ENCODE measurements around the gene TPTE.
"Not testable (repeated sequence)": the region's sequence is repeated elsewhere in the genome, so short reads cannot be mapped to it uniquely, and the experiment has no call there.

Gene TPTE

DNA sequence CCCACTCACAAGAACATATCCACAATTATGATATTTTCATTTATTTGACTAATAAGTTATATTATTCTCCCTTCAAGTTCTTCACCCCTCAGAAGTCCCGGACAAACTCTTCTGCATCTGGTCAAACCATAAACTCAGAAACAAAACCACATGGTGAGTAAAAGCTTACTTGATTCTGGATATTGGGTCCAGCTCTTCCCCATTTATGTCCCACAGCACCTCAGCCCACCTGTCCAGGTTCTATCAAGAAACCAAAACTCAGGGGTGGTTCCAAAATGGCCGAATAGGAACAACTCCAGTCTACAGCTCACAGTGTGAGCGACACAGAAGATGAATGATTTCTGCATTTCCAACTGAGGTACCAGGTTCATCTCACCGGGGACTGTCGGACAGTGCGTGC lies 109.4 kb downstream of the TPTE start:
- DNase-seq (ENCODE audit: low spot score in 2 of 2); ATAC-seq (replicated peaks; ENCODE audit: extremely low read depth, poor library complexity, severe bottlenecking); H3K4me3 Mint-ChIP-seq; H3K27me3 Mint-ChIP-seq; H3K27ac Mint-ChIP-seq (ENCODE audit: low read depth); H3K9me3 Mint-ChIP-seq; H3K36me3 Mint-ChIP-seq (ENCODE audit: insufficient read depth); H3K4me1 Mint-ChIP-seq: not testable (repeated sequence)

DNA sequence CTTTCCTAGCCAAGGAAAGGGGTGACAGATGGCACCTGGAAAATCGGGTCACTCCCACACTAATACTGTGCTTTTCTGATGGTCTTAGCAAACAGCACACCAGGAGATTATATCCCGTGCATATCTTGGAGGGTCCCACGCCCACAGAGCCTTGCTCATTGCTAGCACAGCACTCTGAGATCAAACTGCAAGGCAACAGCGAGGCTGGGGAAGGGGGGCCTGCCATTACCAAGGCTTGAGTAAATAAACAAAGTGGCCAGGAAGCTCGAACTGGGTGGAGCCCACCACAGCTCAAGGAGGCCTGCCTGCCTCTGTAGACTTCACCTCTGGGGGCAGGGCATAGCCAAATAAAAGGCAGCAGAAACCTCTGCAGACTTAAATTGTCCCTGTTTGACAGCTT lies 109.9 kb downstream of the TPTE start:
- H3K9me3 Mint-ChIP-seq; ATAC-seq (replicated peaks; ENCODE audit: extremely low read depth, poor library complexity, severe bottlenecking); DNase-seq (ENCODE audit: low spot score in 2 of 2); H3K4me1 Mint-ChIP-seq; H3K4me3 Mint-ChIP-seq; H3K27me3 Mint-ChIP-seq; H3K27ac Mint-ChIP-seq (ENCODE audit: low read depth); H3K36me3 Mint-ChIP-seq (ENCODE audit: insufficient read depth): not testable (repeated sequence)

GRCh38 chr21:10638144-10638543 lies 116.8 kb downstream of the TPTE start:
- ATAC-seq (replicated peaks; ENCODE audit: extremely low read depth, poor library complexity, severe bottlenecking); H3K4me1 Mint-ChIP-seq: not testable (repeated sequence)

GRCh38 chr21:10639123-10639522 lies 117.7 kb downstream of the TPTE start:
- ATAC-seq (replicated peaks; ENCODE audit: extremely low read depth, poor library complexity, severe bottlenecking) (no peak), DNase-seq (ENCODE audit: low spot score in 2 of 2) (no peak)
- no peaks in the 10 kb centered on the region for H3K36me3 Mint-ChIP-seq (ENCODE audit: insufficient read depth)
- H3K4me1 Mint-ChIP-seq = no peaks in the 10 kb centered on the region
- H3K4me3 Mint-ChIP-seq = no peak overlapping the region
- no peak overlapping the region for H3K27ac Mint-ChIP-seq (ENCODE audit: low read depth)
- H3K9me3 Mint-ChIP-seq = no peaks in the 10 kb centered on the region
- no peaks in the 10 kb centered on the region for H3K27me3 Mint-ChIP-seq

More at GRCh38 chr21:10638144-10638543, 116.8 kb downstream of the TPTE start:
- H3K36me3 Mint-ChIP-seq (ENCODE audit: insufficient read depth); H3K27ac Mint-ChIP-seq (ENCODE audit: low read depth); H3K27me3 Mint-ChIP-seq; H3K4me3 Mint-ChIP-seq; H3K9me3 Mint-ChIP-seq; DNase-seq (ENCODE audit: low spot score in 2 of 2): not testable (repeated sequence)

DNA sequence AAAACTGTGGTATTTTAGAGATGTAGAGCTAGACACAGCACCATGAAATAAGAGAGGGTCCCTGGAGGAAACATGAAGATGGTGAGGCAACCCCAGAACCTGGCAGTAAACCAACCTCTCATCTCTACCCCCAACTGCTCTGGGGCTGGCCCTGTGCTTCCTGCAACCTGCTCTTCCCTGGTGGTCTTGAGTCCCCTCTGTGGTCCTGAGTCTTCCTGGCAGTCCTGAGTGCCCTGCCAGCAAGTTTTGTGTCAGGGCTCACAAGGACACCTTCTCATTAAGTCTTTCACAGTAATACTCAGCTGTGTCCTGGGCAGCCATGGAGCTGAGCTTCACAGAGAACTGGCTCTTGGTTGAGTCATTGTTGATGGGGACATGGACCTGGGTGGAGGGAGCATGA lies 118.4 kb downstream of the TPTE start:
- not testable (repeated sequence) for H3K36me3 Mint-ChIP-seq (ENCODE audit: insufficient read depth); H3K4me1 Mint-ChIP-seq; H3K4me3 Mint-ChIP-seq; ATAC-seq (replicated peaks; ENCODE audit: extremely low read depth, poor library complexity, severe bottlenecking); H3K27me3 Mint-ChIP-seq; H3K9me3 Mint-ChIP-seq; H3K27ac Mint-ChIP-seq (ENCODE audit: low read depth); DNase-seq (ENCODE audit: low spot score in 2 of 2)

DNA sequence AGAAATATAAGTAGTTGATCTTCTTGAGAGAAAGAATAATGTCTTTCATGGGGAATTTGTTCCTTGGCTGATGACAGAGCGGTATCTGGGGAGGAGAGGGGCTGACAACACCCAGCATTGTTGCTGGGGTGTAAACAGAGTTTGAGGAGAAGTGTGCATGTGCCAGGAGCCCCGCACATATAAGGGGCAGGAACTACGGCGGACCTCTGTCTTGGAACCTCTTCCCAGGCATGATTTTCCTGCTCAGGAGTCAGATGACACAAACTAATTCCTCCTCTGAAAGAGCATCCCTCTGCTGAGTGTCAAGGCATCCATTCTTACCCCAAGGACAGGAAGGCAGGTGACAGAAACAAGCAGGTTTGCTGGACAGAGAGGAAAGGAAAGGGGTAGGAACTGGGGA lies 119.1 kb downstream of the TPTE start:
- no peak for DNase-seq (ENCODE audit: low spot score in 2 of 2)
- Mint-ChIP-seq H3K9me3 (no peaks in the 10 kb centered on the region), H3K4me1 (no peaks in the 10 kb centered on the region), H3K4me3 (no peak overlapping the region), H3K36me3 (ENCODE audit: insufficient read depth) (no peaks in the 10 kb centered on the region), H3K27ac (ENCODE audit: low read depth) (no peak overlapping the region), H3K27me3 (no peaks in the 10 kb centered on the region)
- no peak for ATAC-seq (replicated peaks; ENCODE audit: extremely low read depth, poor library complexity, severe bottlenecking)

- Mint-ChIP-seq H3K4me3 (no peak overlapping the region), H3K27ac (ENCODE audit: low read depth) (no peak overlapping the region), H3K9me3 (no peaks in the 10 kb centered on the region), H3K36me3 (ENCODE audit: insufficient read depth) (no peaks in the 10 kb centered on the region), H3K4me1 (no peaks in the 10 kb centered on the region), H3K27me3 (no peaks in the 10 kb centered on the region)
- ATAC-seq (replicated peaks; ENCODE audit: extremely low read depth, poor library complexity, severe bottlenecking) = no peak
- DNase-seq (ENCODE audit: low spot score in 2 of 2) = no peak
Observed at GRCh38 chr21:10641107-10641506, 119.7 kb downstream of the TPTE start.

- not testable (repeated sequence) for H3K4me1 Mint-ChIP-seq; H3K9me3 Mint-ChIP-seq; H3K27me3 Mint-ChIP-seq; DNase-seq (ENCODE audit: low spot score in 2 of 2); ATAC-seq (replicated peaks; ENCODE audit: extremely low read depth, poor library complexity, severe bottlenecking); H3K4me3 Mint-ChIP-seq; H3K27ac Mint-ChIP-seq (ENCODE audit: low read depth); H3K36me3 Mint-ChIP-seq (ENCODE audit: insufficient read depth)
Observed at GRCh38 chr21:10645667-10646066, 124.3 kb downstream of the TPTE start.

- H3K27ac Mint-ChIP-seq (ENCODE audit: low read depth); H3K36me3 Mint-ChIP-seq (ENCODE audit: insufficient read depth); ATAC-seq (replicated peaks; ENCODE audit: extremely low read depth, poor library complexity, severe bottlenecking); H3K4me3 Mint-ChIP-seq; H3K27me3 Mint-ChIP-seq; DNase-seq (ENCODE audit: low spot score in 2 of 2); H3K9me3 Mint-ChIP-seq; H3K4me1 Mint-ChIP-seq: not testable (repeated sequence)
Observed at GRCh38 chr21:10649350-10650149, 128.2 kb downstream of the TPTE start.

- DNase-seq (ENCODE audit: low spot score in 2 of 2); H3K4me1 Mint-ChIP-seq; H3K9me3 Mint-ChIP-seq; H3K27me3 Mint-ChIP-seq; ATAC-seq (replicated peaks; ENCODE audit: extremely low read depth, poor library complexity, severe bottlenecking); H3K36me3 Mint-ChIP-seq (ENCODE audit: insufficient read depth); H3K4me3 Mint-ChIP-seq; H3K27ac Mint-ChIP-seq (ENCODE audit: low read depth): not testable (repeated sequence)
Observed at GRCh38 chr21:10650297-10650696, 128.9 kb downstream of the TPTE start.

Data from central memory CD8-positive, alpha-beta T cell (primary cell).